PC-9 (cell line): ENCODE data around the gene BEND6. TPM values are rescaled to one million over a fixed set of nuclear protein-coding genes. Genes with fewer than 3 reads are reported as not detected.
"Not testable (repeated sequence)": the region's sequence is repeated elsewhere in the genome, so short reads cannot be mapped to it uniquely, and the experiment has no call there.

Experiments used
- BruUV-seq: library from RNA; stranded (reverse); fragments of 400-500 nt; replicated peaks from 2 replicates; lab custom pipeline; 2021; lab: Mats Ljungman, UMichigan
- CTCF ChIA-PET: fragments of 300-600 bp; sonication (Branson Sonifier 250); formaldehyde crosslinking; loops from one replicate; lab custom pipeline; 2022; ENCODE audit warnings: antibody characterized with exemption; lab: Charles Lee
- POLR2A ChIA-PET: fragments of 300-600 bp; sonication (Branson Sonifier 250); formaldehyde crosslinking; loops from one replicate; lab custom pipeline; 2022; ENCODE audit warnings: antibody characterized with exemption; ENCODE audit not compliant: unreplicated experiment; lab: Charles Lee
- DNase-seq, 2 experiments: peaks; one replicate each; pipeline versions ENCODE4 v3.0.0 to v3.0.0-alpha.2; 2015 to 2022; ENCODE audit warnings: mixed read lengths in 1 of 2
- H2AFZ ChIP-seq: fragments of 200-600 bp; sonication (generic); 2 replicates; pipeline ENCODE4 v1.8.1; 2017; ENCODE audit warnings: antibody characterized with exemption
- H3F3A ChIP-seq: fragments of 200-600 bp; sonication (generic); 2 replicates; pipeline ENCODE4 v1.8.1; 2017; ENCODE audit warnings: antibody characterized with exemption, mild to moderate bottlenecking, low read depth; ENCODE audit not compliant: insufficient read depth
- H3K27ac ChIP-seq: fragments of 200-600 bp; sonication (generic); 2 replicates; pipeline ENCODE4 v1.6.1; 2016; ENCODE audit warnings: mixed run types
- H3K27me3 ChIP-seq: fragments of 200-600 bp; sonication (generic); 2 replicates; pipeline ENCODE4 v1.6.1; 2016; ENCODE audit warnings: low read depth, mixed run types; ENCODE audit not compliant: insufficient read depth
- H3K36me3 ChIP-seq: fragments of 200-600 bp; sonication (generic); 2 replicates; pipeline ENCODE4 v1.6.1; 2016; ENCODE audit warnings: low read depth, mixed run types
- H3K4me1 ChIP-seq: fragments of 200-600 bp; sonication (generic); replicated peaks from 2 replicates; pipeline ENCODE4 v1.6.1; 2016; ENCODE audit warnings: mixed run types; ENCODE audit not compliant: insufficient read depth
- H3K4me2 ChIP-seq: fragments of 200-600 bp; sonication (generic); 2 replicates; pipeline ENCODE4 v1.6.1; 2017; ENCODE audit warnings: mixed run types
- H3K4me3 ChIP-seq: fragments of 200-600 bp; sonication (generic); 2 replicates; pipeline ENCODE4 v1.6.1; 2016; ENCODE audit warnings: mixed run types
- H3K79me2 ChIP-seq: fragments of 200-600 bp; sonication (generic); 2 replicates; pipeline ENCODE4 v1.6.1; 2017; ENCODE audit warnings: low read depth, mixed run types
- H3K9me2 ChIP-seq: fragments of 200-600 bp; sonication (generic); 2 replicates; pipeline ENCODE4 v1.8.1; 2017; ENCODE audit warnings: mild to moderate bottlenecking; ENCODE audit not compliant: insufficient read depth
- H3K9me3 ChIP-seq: fragments of 200-600 bp; sonication (generic); 2 replicates; pipeline ENCODE4 v1.8.1; 2016; ENCODE audit warnings: low read depth; ENCODE audit not compliant: insufficient read depth
- H4K20me1 ChIP-seq: fragments of 200-600 bp; sonication (generic); 2 replicates; pipeline ENCODE4 v1.8.1; 2017; ENCODE audit not compliant: insufficient read depth
- EZH2 ChIP-seq: fragments of 200-600 bp; sonication (generic); IDR thresholded peaks from 2 replicates; pipeline ENCODE4 v1.8.0; 2017; ENCODE audit warnings: antibody characterized with exemption, low read depth
- intact Hi-C: fragments of 100-400 bp; cut with micrococcal nuclease; formaldehyde crosslinking; loops from one replicate; pipeline ENCODE4 v1.10.0; 2022; ENCODE audit not compliant: unreplicated experiment
- total RNA-seq: library from RNA; stranded (reverse); gene quantifications from 2 replicates; pipeline ENCODE4 v1.2.3, GENCODE V29; 2021
- TF ChIP-seq, protein P1 (sequence below): fragments of 200-600 bp; sonication (generic); conservative IDR thresholded peaks from 2 replicates; pipeline ENCODE4 v1.6.1; 2017; ENCODE audit warnings: mixed run types, antibody characterized with exemption, mild to moderate bottlenecking, moderate library complexity

The BEND6 gene
- total RNA-seq, 1 experiment from 2014 or later: 5.7 TPM

DNA sequence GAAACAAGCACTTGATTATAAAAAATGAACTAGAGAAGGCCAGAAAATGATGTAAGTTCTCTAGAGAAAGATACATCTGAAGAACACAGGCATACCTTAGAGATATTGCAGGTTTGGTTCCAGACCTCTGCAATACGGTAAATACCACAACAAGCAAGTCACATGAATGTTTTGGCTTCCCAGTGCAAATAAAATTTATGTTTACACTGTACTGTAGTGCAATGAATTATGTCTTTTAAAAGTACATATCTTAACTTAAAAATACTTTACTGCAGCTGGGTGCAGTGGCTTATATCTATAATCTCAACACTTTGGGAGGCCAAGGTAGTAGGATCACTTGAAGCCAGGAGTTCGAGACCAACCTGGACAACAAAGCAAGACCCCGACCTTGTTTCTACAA is 80.6 kb downstream of the BEND6 start:
- no peak overlapping the region for H3K4me3 ChIP-seq
- H2AFZ ChIP-seq: no peak overlapping the region
- intact Hi-C loops: no loop called here
- H3K9me3 ChIP-seq: no peaks in the 10 kb centered on the region
- no peaks in the 10 kb centered on the region for H3K4me1 ChIP-seq
- ChIA-PET POLR2A (no interaction called here), CTCF (no interaction called here)
- H3K36me3 ChIP-seq: no peaks in the 10 kb centered on the region
- no peaks in the 10 kb centered on the region for H3F3A ChIP-seq
- BruUV-seq: no TSS peak
- H3K4me2 ChIP-seq: no peak overlapping the region
- no peaks in the 10 kb centered on the region for H4K20me1 ChIP-seq
- no peaks in the 10 kb centered on the region for H3K79me2 ChIP-seq
- DNase-seq: no peak
- no peaks in the 10 kb centered on the region for H3K27me3 ChIP-seq
- TF ChIP-seq EZH2: no peak
- TF ChIP-seq, protein P1, sequence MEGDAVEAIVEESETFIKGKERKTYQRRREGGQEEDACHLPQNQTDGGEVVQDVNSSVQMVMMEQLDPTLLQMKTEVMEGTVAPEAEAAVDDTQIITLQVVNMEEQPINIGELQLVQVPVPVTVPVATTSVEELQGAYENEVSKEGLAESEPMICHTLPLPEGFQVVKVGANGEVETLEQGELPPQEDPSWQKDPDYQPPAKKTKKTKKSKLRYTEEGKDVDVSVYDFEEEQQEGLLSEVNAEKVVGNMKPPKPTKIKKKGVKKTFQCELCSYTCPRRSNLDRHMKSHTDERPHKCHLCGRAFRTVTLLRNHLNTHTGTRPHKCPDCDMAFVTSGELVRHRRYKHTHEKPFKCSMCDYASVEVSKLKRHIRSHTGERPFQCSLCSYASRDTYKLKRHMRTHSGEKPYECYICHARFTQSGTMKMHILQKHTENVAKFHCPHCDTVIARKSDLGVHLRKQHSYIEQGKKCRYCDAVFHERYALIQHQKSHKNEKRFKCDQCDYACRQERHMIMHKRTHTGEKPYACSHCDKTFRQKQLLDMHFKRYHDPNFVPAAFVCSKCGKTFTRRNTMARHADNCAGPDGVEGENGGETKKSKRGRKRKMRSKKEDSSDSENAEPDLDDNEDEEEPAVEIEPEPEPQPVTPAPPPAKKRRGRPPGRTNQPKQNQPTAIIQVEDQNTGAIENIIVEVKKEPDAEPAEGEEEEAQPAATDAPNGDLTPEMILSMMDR: no peak
- no peaks in the 10 kb centered on the region for H3K9me2 ChIP-seq
- H3K27ac ChIP-seq: no peak overlapping the region

DNA sequence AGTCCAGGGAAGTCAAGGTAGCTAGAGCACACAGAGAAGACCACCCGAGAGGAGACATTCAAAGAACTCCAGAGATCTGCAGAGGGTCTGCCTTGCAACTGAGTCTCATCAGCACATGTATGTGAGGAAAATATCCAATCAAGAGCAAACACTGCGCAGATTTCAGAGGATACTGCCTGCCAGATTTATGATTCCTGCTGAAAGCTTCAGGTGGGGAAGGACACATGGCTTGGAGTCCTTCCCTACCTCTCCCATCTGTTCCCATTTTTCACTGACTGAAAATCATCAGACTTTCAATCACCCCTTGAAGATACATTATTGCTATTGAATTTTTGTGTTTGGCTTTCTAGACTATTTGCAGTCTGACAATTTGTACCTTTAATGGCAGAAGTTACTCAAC is 84.0 kb downstream of the BEND6 start:
- H3K4me2 ChIP-seq: no peak overlapping the region
- intact Hi-C loops: no loop called here
- ChIA-PET CTCF (no interaction called here), POLR2A (no interaction called here)
- no peaks in the 10 kb centered on the region for H3K79me2 ChIP-seq
- no peaks in the 10 kb centered on the region for H3K27me3 ChIP-seq
- no peaks in the 10 kb centered on the region for H3K4me1 ChIP-seq
- no peak overlapping the region for H3K4me3 ChIP-seq
- H3K9me3 ChIP-seq: no peaks in the 10 kb centered on the region
- H3K27ac ChIP-seq: no peak overlapping the region
- H3K9me2 ChIP-seq: no peaks in the 10 kb centered on the region
- no peak overlapping the region for H2AFZ ChIP-seq
- no TSS peak for BruUV-seq
- no peaks in the 10 kb centered on the region for H4K20me1 ChIP-seq
- TF ChIP-seq, protein P1: no peak
- TF ChIP-seq EZH2: no peak
- no peaks in the 10 kb centered on the region for H3F3A ChIP-seq
- DNase-seq: no peak
- no peaks in the 10 kb centered on the region for H3K36me3 ChIP-seq

DNA sequence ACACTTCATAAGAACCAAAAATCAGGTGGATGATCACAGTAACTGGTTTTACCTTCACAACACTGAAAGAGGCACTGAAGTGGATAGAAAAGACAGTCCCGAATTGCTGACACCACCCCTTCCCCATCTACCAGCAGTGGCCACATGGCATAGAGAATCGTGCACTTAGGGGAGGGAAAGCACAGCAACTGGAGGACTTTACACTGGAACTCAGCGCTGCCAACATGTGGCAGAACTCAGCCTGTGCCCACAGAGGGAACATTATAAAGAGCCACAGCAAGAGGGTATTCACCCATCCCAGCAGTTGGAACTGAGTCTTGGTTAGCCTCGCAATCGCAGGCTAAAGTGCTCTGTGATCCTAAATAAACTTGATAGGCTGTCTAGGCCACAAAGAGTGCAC is 85.1 kb downstream of the BEND6 start:
- Histone ChIP-seq H3K4me1 (no peaks in the 10 kb centered on the region), H3F3A (no peaks in the 10 kb centered on the region), H3K27me3 (no peaks in the 10 kb centered on the region), H3K9me2 (no peaks in the 10 kb centered on the region), H2AFZ (peak overlapping the region; percentile 62; the same call in 1 of the 2 replicates), H3K36me3 (no peaks in the 10 kb centered on the region), H3K9me3 (no peaks in the 10 kb centered on the region), H4K20me1 (no peaks in the 10 kb centered on the region), H3K4me3 (no peak overlapping the region), H3K79me2 (no peaks in the 10 kb centered on the region), H3K27ac (no peak overlapping the region), H3K4me2 (no peak overlapping the region)
- TF ChIP-seq, protein P1: no peak
- TF ChIP-seq EZH2: no peak
- BruUV-seq: no TSS peak
- ChIA-PET POLR2A (no interaction called here), CTCF (no interaction called here)
- intact Hi-C loops: no loop called here
- no peak for DNase-seq

DNA sequence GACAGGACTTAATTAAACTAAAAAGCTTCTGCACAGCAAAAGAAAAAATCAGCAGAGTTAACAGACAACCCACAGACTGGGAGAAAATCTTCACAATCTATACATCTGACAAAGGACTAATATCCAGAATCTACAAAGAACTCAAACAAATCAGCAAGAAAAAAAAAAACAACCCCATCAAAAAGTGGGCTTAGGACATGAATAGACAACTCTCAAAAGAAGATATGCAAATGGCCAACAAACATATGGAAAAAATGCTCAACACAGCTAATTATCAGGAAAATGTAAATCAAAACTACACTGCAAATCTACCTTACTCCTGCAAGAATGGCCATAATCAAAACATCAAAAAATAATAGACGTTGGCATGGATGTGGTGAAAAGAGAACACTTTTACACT is 89.2 kb downstream of the BEND6 start:
- BruUV-seq, CTCF ChIA-PET, H4K20me1 ChIP-seq, H3F3A ChIP-seq, H3K27me3 ChIP-seq, H3K4me2 ChIP-seq, H3K36me3 ChIP-seq, H3K27ac ChIP-seq, POLR2A ChIA-PET, H3K4me1 ChIP-seq, intact Hi-C loops, H3K9me2 ChIP-seq, DNase-seq, H3K9me3 ChIP-seq, H3K4me3 ChIP-seq, H2AFZ ChIP-seq: not testable (repeated sequence)
- H3K79me2 ChIP-seq: peaks cover 12% of the 10 kb centered on the region
